Pancreas (tissue), 10 donors: Measurements from ENCODE around the gene AKAP6. TPM values are rescaled to one million over a fixed set of nuclear protein-coding genes. Genes with fewer than 3 reads are reported as not detected.

Experiments
- ATAC-seq, 4 donors: fragments of 200-7000 bp; cut with Tn5 transposase; one replicate each; pipeline versions ENCODE4 v1.8.0 to v1.9.1; 2020; ENCODE audit warnings: mild to moderate bottlenecking in 4 of 4, moderate library complexity in 4 of 4
- DNase-seq, 6 donors: peaks; one replicate each; pipeline ENCODE4 v3.0.0-alpha.2; 2020
- FAIRE-seq: peaks from 2 replicates; lab custom pipeline; 2012; peaks lifted over from hg19 to GRCh38; lab: Jason Lieb, UNC
- H3K27ac ChIP-seq, 4 donors: fragments of 200-600 bp; sonication (generic); 1 replicate in 3 of 4; 2 replicates in 1 of 4; pipeline versions ENCODE4 v1.5.0 to v1.8.0; 2020
- H3K27me3 ChIP-seq, 4 donors: fragments of 200-600 bp; one replicate each; pipeline ENCODE4 v1.8.0; 2021
- H3K36me3 ChIP-seq, 3 donors: fragments of 200-600 bp; sonication (generic) in 1 of 3; one replicate each; pipeline versions ENCODE4 v1.5.0 to v1.8.0; 2020 to 2021
- H3K4me1 ChIP-seq, 3 donors: fragments of 200-600 bp; one replicate each; pipeline ENCODE4 v1.8.0; 2021
- H3K4me3 ChIP-seq, 4 donors: fragments of 200-600 bp; sonication (generic) in 2 of 4; one replicate each; pipeline versions ENCODE4 v1.5.0 to v1.8.0; 2020 to 2021
- H3K9me3 ChIP-seq, 4 donors: fragments of 200-600 bp; one replicate each; pipeline ENCODE4 v1.8.0; 2021
- WGBS, 2 donors: extraction: QIAGEN DNeasy Blood & Tissue Kit; methylation state at CpG; one replicate each; pipeline ENCODE4 v1.1.7; 2013; 5-methylcytosine and 5-hydroxymethylcytosine counted together
- intact Hi-C, 3 donors: fragments of 100-400 bp; cut with DNase I; formaldehyde crosslinking; loops; one replicate each; pipeline versions ENCODE4 v1.11.1 to v1.14.2; 2022
- polyA plus RNA-seq, 2 donors: library from polyadenylated mRNA; stranded (reverse); fragments of 200-250 nt; gene quantifications; one replicate each; pipeline ENCODE4 v1.2.3, GENCODE V29; 2013
- total RNA-seq, 6 donors: library from RNA; stranded (reverse); fragmentation: NEBNext Ultra II Directional in 4 of 6; extraction: Animal tissue kit (Norgen Biotek cat#: 25700) in 4 of 6; gene quantifications; one replicate each; pipeline versions ENCODE4 v1.2.1 to v1.2.4, GENCODE V29; 2021 to 2023
- TF ChIP-seq, protein P1 (sequence below), 4 donors: fragments of 200-600 bp; sonication (generic) in 3 of 4; IDR thresholded peaks; one replicate each; pipeline versions ENCODE4 v1.5.0 to v1.8.0; 2021; ENCODE audit warnings: antibody characterized with exemption in 4 of 4
- donor health status: healthy with polysubstance abuse.
- donor health status: DM: no; HTN: no; CAD: no; lungs with moderate emphysema.
- donor health status: DM: no; HTN: no; CAD: no.
- donor health status: control.
- donor health status: control.
- donor health status: Bipolar disorder and iron deficiency.
- donor health status: DM: yes; HTN: yes; CAD: no.
- donor health status: DM: no; HTN: no; CAD: no.
- donor health status: DM: no; HTN: no; CAD: no.
- donor health status: DM: yes; HTN: yes; CAD: no.

The AKAP6 gene
- total and polyA plus RNA-seq, 8 donors = 0.34 to 2.2 (median 1.8) TPM

DNA sequence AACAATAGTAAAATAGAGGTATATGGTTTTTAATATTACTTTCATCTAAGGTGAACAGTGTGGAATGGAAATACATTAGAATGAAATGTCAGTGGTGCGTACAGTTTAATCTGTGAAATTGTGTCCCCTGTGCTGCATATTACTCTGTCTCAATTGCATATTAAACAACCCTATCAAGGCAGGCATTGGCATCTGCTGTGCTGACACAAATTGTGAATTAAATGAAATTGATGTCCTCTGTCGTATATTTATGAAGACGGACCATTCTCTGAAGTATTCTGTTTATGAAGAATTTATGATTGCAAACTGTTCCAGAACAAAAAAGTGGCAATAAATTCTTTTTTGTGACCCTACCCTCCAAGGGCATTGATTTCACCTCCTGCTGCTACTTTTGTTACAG is 405.2 kb downstream of the AKAP6 start:
- DNase-seq (no peak), ATAC-seq (no peak), FAIRE-seq (no peak)
- Histone ChIP-seq H3K27ac (no peak overlapping the region), H3K4me1 (peaks cover 0 to 8% (median 7%) of the 10 kb centered on the region in 3 donors), H3K9me3 (no peaks in the 10 kb centered on the region), H3K4me3 (no peak overlapping the region), H3K27me3 (no peaks in the 10 kb centered on the region), H3K36me3 (no peaks in the 10 kb centered on the region)
- WGBS, 2 donors = 86 to 90% methylated on average over 3 of the region's 3 CpGs
- intact Hi-C loops = no loop called here
- TF ChIP-seq, protein P1, sequence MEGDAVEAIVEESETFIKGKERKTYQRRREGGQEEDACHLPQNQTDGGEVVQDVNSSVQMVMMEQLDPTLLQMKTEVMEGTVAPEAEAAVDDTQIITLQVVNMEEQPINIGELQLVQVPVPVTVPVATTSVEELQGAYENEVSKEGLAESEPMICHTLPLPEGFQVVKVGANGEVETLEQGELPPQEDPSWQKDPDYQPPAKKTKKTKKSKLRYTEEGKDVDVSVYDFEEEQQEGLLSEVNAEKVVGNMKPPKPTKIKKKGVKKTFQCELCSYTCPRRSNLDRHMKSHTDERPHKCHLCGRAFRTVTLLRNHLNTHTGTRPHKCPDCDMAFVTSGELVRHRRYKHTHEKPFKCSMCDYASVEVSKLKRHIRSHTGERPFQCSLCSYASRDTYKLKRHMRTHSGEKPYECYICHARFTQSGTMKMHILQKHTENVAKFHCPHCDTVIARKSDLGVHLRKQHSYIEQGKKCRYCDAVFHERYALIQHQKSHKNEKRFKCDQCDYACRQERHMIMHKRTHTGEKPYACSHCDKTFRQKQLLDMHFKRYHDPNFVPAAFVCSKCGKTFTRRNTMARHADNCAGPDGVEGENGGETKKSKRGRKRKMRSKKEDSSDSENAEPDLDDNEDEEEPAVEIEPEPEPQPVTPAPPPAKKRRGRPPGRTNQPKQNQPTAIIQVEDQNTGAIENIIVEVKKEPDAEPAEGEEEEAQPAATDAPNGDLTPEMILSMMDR (IDR thresholded peaks at IDR 0.05) = no peak

DNA sequence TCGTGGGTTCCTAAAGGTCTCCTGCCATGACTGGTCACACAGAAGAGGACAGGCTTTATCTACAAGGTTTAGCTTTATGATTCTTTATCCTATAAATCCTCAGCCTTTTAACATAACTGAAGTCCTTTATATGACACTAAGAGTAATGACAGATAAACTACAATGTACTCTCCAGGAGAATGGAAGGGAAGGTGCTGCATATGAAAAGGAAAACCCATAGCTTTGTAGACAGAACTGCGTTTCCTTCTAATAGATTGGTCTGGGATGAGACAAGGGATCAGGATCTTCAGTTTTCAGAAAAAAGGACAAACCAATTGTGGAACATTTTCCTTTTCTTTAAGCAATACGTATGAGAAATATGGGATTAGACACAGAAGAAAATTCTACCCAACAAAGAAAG is 408.5 kb downstream of the AKAP6 start:
- Histone ChIP-seq H3K4me1 (no peaks in the 10 kb centered on the region), H3K36me3 (no peaks in the 10 kb centered on the region), H3K9me3 (no peaks in the 10 kb centered on the region), H3K27ac (no peak overlapping the region), H3K4me3 (no peak overlapping the region), H3K27me3 (no peaks in the 10 kb centered on the region)
- ATAC-seq (no peak), FAIRE-seq (no peak), DNase-seq (no peak)
- TF ChIP-seq, protein P1 (IDR thresholded peaks at IDR 0.05) = no peak
- intact Hi-C loops = no loop called here
- WGBS, 2 donors = 82 to 96% methylated on average over 3 of the region's 3 CpGs

DNA sequence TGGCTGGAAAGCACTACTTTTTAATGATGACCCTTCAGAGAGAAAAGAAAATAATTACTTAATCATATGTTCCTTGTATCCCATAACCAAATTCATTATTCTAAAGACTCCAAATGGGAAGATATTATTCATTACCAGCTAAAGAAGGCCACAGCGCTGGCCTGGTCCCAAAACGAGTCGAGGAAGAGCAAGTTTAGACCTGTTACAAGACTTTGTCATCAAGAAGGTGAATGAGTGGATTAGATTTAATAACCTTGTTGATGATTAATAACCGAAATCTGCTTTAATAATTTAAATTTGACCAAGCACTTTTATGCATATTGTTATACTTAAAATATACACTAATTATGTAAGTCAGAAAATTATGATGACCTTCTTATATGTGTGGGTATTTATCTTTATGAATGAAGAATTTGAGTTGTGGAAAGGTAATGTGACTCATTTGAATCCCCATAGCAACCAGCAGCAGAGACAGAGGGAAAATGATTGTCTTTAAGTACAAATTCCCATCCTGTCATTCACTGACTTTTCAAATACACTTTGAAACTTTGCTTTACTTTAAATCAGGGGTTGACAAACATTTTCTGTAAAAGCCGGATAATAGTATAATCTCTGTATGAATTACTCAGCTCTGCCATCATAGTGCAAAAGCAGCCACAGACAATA is 409.2 kb downstream of the AKAP6 start:
- intact Hi-C loops = no loop called here
- ATAC-seq = no peak
- FAIRE-seq = no peak
- Histone ChIP-seq H3K27me3 (no peaks in the 10 kb centered on the region), H3K4me1 (no peaks in the 10 kb centered on the region), H3K4me3 (no peak overlapping the region), H3K36me3 (no peaks in the 10 kb centered on the region), H3K9me3 (no peaks in the 10 kb centered on the region), H3K27ac (no peak overlapping the region)
- 84 to 93% methylated on average over 5 of the region's 5 CpGs for WGBS, 2 donors
- no peak for DNase-seq
- TF ChIP-seq, protein P1 (IDR thresholded peaks at IDR 0.05) = no peak

DNA sequence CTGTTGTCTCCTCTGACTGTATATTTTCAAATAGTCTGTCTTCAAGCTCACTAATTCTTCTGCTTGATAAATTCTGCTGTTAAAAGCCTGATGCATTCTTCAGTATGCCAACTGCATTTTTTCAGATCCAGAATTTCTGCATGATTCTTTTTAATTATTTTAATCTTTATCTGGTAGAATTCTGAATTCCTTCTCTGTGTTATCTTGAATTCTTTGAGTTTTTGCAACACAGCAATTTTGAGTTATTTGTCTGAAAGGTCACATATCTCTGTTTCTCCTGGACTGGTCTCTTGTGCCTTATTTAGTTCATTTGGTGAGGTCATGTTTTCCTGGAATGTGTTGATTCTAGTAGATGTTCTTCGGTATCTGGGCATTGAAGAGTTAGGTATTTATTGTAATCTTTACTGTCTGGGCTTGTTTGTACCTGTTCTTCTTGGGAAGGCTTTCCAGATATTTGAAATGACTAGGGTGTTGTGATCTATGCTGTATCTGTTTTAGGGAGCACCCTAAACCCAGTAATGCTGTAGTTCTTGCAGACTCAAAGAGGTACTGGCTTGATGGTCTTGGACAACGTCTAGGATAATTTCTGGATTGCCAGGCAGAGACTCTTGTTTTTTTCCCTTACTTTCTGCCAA is 415.8 kb downstream of the AKAP6 start:
- ATAC-seq = no peak
- Histone ChIP-seq H3K9me3 (no peaks in the 10 kb centered on the region), H3K36me3 (no peaks in the 10 kb centered on the region), H3K27ac (no peak overlapping the region), H3K27me3 (no peaks in the 10 kb centered on the region), H3K4me3 (no peak overlapping the region), H3K4me1 (no peaks in the 10 kb centered on the region)
- DNase-seq = no peak
- intact Hi-C loops = no loop called here
- TF ChIP-seq, protein P1 (IDR thresholded peaks at IDR 0.05) = no peak
- FAIRE-seq = no peak
- WGBS, 2 donors = 60 to 63% methylated on average over 2 of the region's 2 CpGs

DNA sequence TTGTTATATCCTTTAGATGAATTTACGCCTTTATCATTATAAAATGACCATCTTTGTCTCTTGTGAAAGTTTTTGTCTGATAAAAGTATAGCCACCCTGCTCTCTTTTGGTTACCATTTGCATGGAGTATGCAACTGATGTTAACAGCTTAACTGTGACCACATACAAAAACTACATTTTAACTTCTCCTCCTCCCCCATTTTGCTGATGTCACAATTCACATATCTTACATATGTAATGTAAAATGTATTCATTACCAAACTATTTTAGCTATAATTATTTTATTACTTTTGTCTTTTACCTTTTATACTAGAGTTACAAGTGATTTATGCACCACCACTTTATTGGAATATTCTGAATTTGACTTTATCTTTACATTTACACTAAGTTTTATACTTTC is 425.1 kb downstream of the AKAP6 start:
- intact Hi-C loops = no loop called here

More for the DNA sequence above, 425.1 kb downstream of the AKAP6 start:
- no peaks in the 10 kb centered on the region for H3K36me3 ChIP-seq
- no peaks in the 10 kb centered on the region for H3K9me3 ChIP-seq
- 88 to 97% methylated on average over 1 of the region's 1 CpG for WGBS, 2 donors
- TF ChIP-seq, protein P1 (IDR thresholded peaks at IDR 0.05) = no peak
- no peaks in the 10 kb centered on the region for H3K4me1 ChIP-seq
- H3K27ac ChIP-seq = no peak overlapping the region
- no peak for FAIRE-seq
- H3K27me3 ChIP-seq = no peaks in the 10 kb centered on the region
- no peak overlapping the region for H3K4me3 ChIP-seq
- no peak for DNase-seq
- no peak for ATAC-seq
